Measurements from ENCODE around the gene TNFAIP8. TPM values are rescaled to one million over a fixed set of nuclear protein-coding genes. Genes with fewer than 3 reads are reported as not detected.

The TNFAIP8 gene
- total and polyA plus RNA-seq, 9 of the 15 experiments (the other 6 are each of a cell fraction or from before 2014, with no cell fraction given): 29.9 to 52.2 (median 44.8) TPM

DNA sequence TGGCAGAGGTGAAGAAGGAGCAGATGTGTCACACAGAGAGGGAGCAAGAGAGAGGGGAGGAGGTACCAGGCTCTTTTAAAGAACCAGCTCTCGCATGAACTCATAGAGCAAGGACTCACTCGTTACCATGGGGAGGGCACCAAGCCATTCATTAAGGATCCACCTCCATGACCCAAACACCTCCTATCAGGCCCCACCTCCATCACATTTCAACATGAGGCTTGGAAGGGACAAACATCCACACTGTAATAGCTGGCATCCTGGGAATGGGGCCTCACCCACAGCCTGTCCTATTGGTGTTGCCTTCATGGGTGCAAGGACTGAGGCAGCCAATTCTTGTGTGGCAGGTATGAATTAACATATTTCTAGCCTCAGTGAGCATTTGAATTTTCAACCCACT is 11.6 kb upstream of the TNFAIP8 start (continued):
- TF ChIP-seq, protein P1, sequence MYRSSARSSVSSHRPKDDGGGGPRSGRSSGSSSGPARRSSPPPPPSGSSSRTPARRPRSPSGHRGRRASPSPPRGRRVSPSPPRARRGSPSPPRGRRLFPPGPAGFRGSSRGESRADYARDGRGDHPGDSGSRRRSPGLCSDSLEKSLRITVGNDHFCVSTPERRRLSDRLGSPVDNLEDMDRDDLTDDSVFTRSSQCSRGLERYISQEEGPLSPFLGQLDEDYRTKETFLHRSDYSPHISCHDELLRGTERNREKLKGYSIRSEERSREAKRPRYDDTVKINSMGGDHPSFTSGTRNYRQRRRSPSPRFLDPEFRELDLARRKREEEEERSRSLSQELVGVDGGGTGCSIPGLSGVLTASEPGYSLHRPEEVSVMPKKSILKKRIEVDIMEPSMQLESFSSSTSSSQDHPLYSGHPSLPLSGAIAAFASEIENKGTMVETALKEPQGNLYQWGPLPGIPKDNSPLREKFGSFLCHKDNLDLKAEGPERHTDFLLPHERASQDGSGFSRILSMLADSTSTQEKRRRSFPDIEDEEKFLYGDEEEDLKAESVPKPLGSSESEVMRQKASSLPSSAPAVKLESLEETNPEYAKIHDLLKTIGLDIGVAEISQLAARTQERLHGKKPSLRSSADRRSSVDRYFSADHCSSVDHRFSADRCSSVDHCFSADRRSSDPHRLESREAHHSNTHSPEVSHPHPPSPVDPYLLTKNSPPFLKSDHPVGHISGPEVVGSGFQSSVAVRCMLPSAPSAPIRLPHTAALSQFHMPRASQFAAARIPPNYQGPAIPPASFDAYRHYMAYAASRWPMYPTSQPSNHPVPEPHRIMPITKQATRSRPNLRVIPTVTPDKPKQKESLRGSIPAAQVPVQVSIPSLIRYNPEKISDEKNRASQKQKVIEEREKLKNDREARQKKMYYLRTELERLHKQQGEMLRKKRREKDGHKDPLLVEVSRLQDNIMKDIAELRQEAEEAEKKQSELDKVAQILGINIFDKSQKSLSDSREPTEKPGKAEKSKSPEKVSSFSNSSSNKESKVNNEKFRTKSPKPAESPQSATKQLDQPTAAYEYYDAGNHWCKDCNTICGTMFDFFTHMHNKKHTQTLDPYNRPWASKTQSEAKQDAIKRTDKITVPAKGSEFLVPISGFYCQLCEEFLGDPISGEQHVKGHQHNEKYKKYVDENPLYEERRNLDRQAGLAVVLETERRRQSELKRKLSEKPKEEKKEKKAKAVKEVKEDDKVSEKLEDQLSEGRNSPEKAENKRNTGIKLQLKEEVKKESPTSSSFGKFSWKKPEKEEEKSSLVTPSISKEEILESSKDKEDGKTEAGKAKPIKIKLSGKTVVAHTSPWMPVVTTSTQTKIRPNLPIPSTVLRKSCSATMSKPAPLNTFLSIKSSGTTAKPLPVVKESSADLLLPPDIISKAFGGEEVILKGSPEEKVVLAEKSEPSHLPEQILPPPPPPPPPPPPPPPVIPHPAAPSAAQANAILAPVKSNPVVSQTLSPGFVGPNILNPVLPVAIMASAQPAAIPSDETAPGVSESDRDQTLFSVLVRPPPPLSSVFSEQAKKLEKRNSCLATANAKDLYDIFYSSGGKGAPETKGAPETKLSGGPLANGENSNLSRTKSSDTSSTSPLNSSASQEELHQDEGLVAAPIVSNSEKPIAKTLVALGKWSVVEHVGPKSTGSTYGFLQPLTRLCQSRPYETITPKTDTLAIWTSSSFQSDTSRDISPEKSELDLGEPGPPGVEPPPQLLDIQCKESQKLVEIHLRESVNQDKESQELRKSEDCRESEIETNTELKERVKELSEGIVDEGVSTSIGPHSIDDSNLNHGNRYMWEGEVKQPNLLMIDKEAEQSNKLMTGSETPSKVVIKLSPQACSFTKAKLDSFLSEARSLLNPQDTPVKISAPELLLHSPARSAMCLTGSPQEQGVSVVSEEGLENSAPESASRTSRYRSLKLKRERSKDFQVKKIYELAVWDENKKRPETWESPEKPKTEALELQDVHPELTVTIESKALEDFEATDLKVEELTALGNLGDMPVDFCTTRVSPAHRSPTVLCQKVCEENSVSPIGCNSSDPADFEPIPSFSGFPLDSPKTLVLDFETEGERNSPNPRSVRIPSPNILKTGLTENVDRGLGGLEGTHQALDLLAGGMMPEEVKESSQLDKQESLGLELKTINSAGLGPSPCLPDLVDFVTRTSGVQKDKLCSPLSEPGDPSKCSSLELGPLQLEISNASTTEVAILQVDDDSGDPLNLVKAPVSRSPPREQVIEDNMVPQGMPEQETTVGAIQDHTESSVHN (IDR thresholded peaks at IDR 0.05; ENCODE audit: borderline replicate concordance in 1 of 2, low read depth in 1 of 2): no peak

DNA sequence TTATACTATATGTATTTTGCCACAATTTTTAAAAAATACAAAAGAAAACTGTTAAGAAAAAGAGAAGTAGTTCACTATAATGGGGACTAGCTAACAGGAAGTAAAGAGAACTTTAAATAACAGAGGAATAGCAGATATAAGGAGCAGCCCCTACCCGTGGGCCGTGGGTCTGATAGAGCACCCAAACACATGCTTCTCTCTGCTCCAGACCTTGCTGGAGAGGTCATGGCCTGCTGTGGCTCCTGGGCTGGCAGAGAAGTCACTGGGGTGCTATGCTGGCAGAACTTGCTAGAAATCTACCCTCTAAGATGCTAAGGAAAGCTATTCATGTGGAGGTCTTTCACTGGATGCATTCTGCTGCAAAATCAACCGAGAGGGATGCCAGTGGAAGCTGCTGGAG is 10.0 kb upstream of the TNFAIP8 start:
- TF ChIP-seq SLC30A9 (CRISPR knock-in tag; IDR thresholded peaks at IDR 0.05): no peak
- no TSS peak for BruUV-seq (replicated peaks)
- DNase-seq (ENCODE audit: extremely low read depth in 1 of 4, low spot score in 3 of 4) (no peak), ATAC-seq (no peak), FAIRE-seq (no peak)
- H2AFZ ChIP-seq (ENCODE audit: low read depth, low read length): no peak overlapping the region
- H3K27me3 ChIP-seq (ENCODE audit: control insufficient read depth in 2 of 2, insufficient read depth in 2 of 2, low read length in 2 of 2): no peaks in the 10 kb centered on the region
- intact Hi-C loops (cut with micrococcal nuclease) (no loop called here), in situ Hi-C loops (cut with MboI) (no loop called here)
- CTCF ChIA-PET (ENCODE audit: low intra/inter-chr PET ratio): no interaction called here
- no peak overlapping the region for H3K9ac ChIP-seq (ENCODE audit: insufficient read depth in 1 of 2, low read depth in 2 of 2, low read length in 2 of 2)
- H3K4me1 ChIP-seq (replicated peaks in 1 of 2; ENCODE audit: control insufficient read depth in 2 of 2, insufficient read depth in 2 of 2, low read length in 2 of 2): peaks cover 2 to 24% of the 10 kb centered on the region in 2 experiments
- no peaks in the 10 kb centered on the region for H3K9me3 ChIP-seq (replicated peaks; ENCODE audit: control insufficient read depth, insufficient read depth, low read depth, low read length)
- H3K4me3 ChIP-seq: no peak overlapping the region
- no peak overlapping the region for H3K27ac ChIP-seq (ENCODE audit: extremely low read depth, low read depth, low read length)
- peaks cover 46% of the 10 kb centered on the region for H3K79me2 ChIP-seq (ENCODE audit: control insufficient read depth, insufficient read depth, low read length)
- no peak overlapping the region for H3K4me2 ChIP-seq (ENCODE audit: insufficient read depth, low read length)
- H3K9me1 ChIP-seq (ENCODE audit: control insufficient read depth, insufficient read depth, low read length): no peaks in the 10 kb centered on the region
- H4K20me1 ChIP-seq (replicated peaks; ENCODE audit: control insufficient read depth, insufficient read depth, low read length): no peaks in the 10 kb centered on the region
- POLR2A ChIA-PET: interaction anchor here (0.6 to 2.2 kb wide), 7 partner anchors 9 to 32 kb away, joined by 3 to 7 read pairs (median 3); no protein-coding TSS in a partner anchor
- no peaks in the 10 kb centered on the region; the same call in 1 of the 3 replicates for H3K36me3 ChIP-seq (ENCODE audit: control insufficient read depth, insufficient read depth, low read length)
- WGBS (ENCODE audit: insufficient coverage, low coverage, missing lambda C conversion rate): 37% methylated on average over 3 of the region's 3 CpGs
